Measurements from ENCODE around the gene PLIN5. TPM values are rescaled to one million over a fixed set of nuclear protein-coding genes. Genes with fewer than 3 reads are reported as not detected.

The PLIN5 gene
- total and polyA plus RNA-seq, 10 of the 15 experiments (the other 5 are each of a cell fraction or from before 2014, with no cell fraction given), result 0.15 to 0.33 TPM; not detected in 8

DNA sequence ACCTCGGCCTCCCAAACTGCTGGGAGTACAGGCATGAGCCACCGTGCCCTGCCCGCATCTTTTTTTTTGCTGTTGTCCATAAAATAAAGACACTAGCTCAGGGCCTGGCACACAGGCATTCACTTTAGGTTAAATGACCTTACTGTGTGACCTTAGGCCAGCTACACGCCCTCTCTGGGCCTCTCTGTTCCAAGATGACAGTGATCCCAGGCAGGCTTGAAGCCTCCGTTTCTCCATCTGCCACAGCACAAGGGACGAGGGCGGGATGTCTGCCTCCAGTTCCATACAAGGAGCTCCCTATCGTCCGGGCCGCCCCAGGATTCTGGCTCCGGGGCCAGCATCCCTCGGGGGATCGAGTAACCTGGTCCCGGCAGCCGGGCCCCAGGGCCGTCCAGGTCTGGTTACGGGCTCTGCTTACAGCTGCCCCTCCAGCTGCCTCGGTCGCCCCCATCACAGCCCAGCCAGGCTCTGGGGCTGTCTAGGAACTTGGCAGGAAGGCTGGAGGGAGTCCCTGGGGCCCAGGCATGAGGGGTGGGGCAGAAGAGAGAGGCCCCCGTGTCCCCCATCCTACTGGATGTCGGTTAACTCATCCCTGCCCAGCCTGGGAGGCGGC is 36.4 kb upstream of the PLIN5 start (continued):
- TF ChIP-seq CREB1 (IDR thresholded peaks at IDR 0.05; ENCODE audit: low read depth) (no peak), MTA2 (IDR thresholded peaks at IDR 0.05; ENCODE audit: low read depth) (no peak), JUND (IDR thresholded peaks at IDR 0.05; ENCODE audit: low read depth, low read length) (no peak)
- TF ChIP-seq, protein P1, sequence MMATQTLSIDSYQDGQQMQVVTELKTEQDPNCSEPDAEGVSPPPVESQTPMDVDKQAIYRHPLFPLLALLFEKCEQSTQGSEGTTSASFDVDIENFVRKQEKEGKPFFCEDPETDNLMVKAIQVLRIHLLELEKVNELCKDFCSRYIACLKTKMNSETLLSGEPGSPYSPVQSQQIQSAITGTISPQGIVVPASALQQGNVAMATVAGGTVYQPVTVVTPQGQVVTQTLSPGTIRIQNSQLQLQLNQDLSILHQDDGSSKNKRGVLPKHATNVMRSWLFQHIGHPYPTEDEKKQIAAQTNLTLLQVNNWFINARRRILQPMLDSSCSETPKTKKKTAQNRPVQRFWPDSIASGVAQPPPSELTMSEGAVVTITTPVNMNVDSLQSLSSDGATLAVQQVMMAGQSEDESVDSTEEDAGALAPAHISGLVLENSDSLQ (IDR thresholded peaks at IDR 0.05), result no peak

DNA sequence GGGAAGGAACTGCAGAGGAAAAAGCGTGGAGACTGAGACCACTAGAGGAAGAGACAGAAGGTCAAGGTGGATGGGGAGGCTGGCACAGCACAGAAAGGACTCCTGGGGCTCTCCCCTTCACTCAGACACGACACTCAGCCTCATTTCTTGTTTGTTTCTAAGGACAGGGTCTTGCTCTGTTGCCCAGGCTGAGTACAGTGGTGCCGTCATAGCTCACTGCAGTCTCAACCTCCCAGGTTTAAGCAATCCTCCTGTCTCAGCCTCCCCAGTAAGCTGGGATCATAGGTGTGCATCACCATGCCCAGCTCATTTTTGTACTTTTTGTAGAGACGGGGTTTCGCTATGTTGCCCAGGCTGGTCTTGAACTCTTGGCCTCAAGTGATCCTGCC is 35.9 kb upstream of the PLIN5 start:
- BruUV-seq (replicated peaks), result no TSS peak
- Histone ChIP-seq H3K4me2 (ENCODE audit: control insufficient read depth, insufficient read depth) (no peak overlapping the region), H3K9ac (ENCODE audit: control insufficient read depth, insufficient read depth, low read length) (no peak overlapping the region), H3K27ac (ENCODE audit: control insufficient read depth, insufficient read depth) (no peak overlapping the region), H3K79me2 (ENCODE audit: control insufficient read depth, insufficient read depth, low read length) (no peaks in the 10 kb centered on the region), H3K36me3 (ENCODE audit: control insufficient read depth in 2 of 2, insufficient read depth in 2 of 2, low read length in 1 of 2) (no peaks in the 10 kb centered on the region), H2AFZ (ENCODE audit: control insufficient read depth, low read depth, low read length) (no peak overlapping the region), H3K27me3 (replicated peaks in 1 of 2; ENCODE audit: control insufficient read depth in 2 of 2, insufficient read depth in 2 of 2, low read length in 1 of 2) (no peaks in the 10 kb centered on the region), H4K20me1 (ENCODE audit: control insufficient read depth, insufficient read depth) (no peaks in the 10 kb centered on the region), H3K4me3 (no peak overlapping the region), H3K4me1 (ENCODE audit: control insufficient read depth, insufficient read depth, low read length) (no peaks in the 10 kb centered on the region), H3K9me3 (replicated peaks; ENCODE audit: control insufficient read depth, insufficient read depth, low read length) (no peaks in the 10 kb centered on the region)
- WGBS (ENCODE audit: insufficient coverage, insufficient replicate concordance, low lambda C conversion rate, missing lambda C conversion rate), result 30% methylated on average over 5 of the region's 5 CpGs
- intact Hi-C loops (cut with micrococcal nuclease; ENCODE audit: unreplicated experiment) (no loop called here), in situ Hi-C loops (cut with MboI) (no loop called here)
- FAIRE-seq, result no peak
- no peak for DNase-seq (ENCODE audit: low read depth, low spot score)
- SMC1A ChIA-PET (ENCODE audit: uncharacterized antibody, unreplicated experiment), result interaction anchor here (1.9 kb wide), 1 partner anchor 66 kb away, joined by 5 read pairs; no protein-coding TSS in a partner anchor
- no peak for ATAC-seq
- POLR2A ChIA-PET, result interaction anchor here (1.1 kb wide), 1 partner anchor 63 kb away, joined by 3 read pairs; no protein-coding TSS in a partner anchor
- RAD21 ChIA-PET (ENCODE audit: unreplicated experiment), result interaction anchor here (1.9 kb wide), 1 partner anchor 66 kb away, joined by 6 read pairs; no protein-coding TSS in a partner anchor
- CTCF ChIA-PET, result interaction anchor here (0.6 to 10.1 kb wide), 4 partner anchors 44 to 97 kb away, joined by 3 to 94 read pairs (median 26); no protein-coding TSS in a partner anchor
- TF ChIP-seq SREBF2 (IDR thresholded peaks at IDR 0.05; ENCODE audit: low read length), result no peak
- no peak for TF ChIP-seq SRF (IDR thresholded peaks at IDR 0.05; ENCODE audit: low read depth in 2 of 2, low read length in 2 of 2)
- TF ChIP-seq, protein P2, sequence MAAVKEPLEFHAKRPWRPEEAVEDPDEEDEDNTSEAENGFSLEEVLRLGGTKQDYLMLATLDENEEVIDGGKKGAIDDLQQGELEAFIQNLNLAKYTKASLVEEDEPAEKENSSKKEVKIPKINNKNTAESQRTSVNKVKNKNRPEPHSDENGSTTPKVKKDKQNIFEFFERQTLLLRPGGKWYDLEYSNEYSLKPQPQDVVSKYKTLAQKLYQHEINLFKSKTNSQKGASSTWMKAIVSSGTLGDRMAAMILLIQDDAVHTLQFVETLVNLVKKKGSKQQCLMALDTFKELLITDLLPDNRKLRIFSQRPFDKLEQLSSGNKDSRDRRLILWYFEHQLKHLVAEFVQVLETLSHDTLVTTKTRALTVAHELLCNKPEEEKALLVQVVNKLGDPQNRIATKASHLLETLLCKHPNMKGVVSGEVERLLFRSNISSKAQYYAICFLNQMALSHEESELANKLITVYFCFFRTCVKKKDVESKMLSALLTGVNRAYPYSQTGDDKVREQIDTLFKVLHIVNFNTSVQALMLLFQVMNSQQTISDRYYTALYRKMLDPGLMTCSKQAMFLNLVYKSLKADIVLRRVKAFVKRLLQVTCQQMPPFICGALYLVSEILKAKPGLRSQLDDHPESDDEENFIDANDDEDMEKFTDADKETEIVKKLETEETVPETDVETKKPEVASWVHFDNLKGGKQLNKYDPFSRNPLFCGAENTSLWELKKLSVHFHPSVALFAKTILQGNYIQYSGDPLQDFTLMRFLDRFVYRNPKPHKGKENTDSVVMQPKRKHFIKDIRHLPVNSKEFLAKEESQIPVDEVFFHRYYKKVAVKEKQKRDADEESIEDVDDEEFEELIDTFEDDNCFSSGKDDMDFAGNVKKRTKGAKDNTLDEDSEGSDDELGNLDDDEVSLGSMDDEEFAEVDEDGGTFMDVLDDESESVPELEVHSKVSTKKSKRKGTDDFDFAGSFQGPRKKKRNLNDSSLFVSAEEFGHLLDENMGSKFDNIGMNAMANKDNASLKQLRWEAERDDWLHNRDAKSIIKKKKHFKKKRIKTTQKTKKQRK (IDR thresholded peaks at IDR 0.05; ENCODE audit: low read depth, low read length), result no peak
- no peak for TF ChIP-seq CREB1 (IDR thresholded peaks at IDR 0.05; ENCODE audit: low read depth)
- no peak for TF ChIP-seq NR2C2 (IDR thresholded peaks at IDR 0.05; ENCODE audit: borderline replicate concordance, control insufficient read depth, insufficient read length, low read depth)
- no peak for TF ChIP-seq ZSCAN29 (IDR thresholded peaks at IDR 0.05)
- no peak for TF ChIP-seq JUNB (IDR thresholded peaks at IDR 0.05)
- TF ChIP-seq DPF2 (IDR thresholded peaks at IDR 0.05), result no peak
- no peak for TF ChIP-seq HDAC6 (IDR thresholded peaks at IDR 0.05; ENCODE audit: unreplicated experiment)
- TF ChIP-seq FOS (IDR thresholded peaks at IDR 0.05; ENCODE audit: borderline replicate concordance, extremely low read depth, insufficient read length), result no peak
- no peak for TF ChIP-seq ZZZ3 (IDR thresholded peaks at IDR 0.05; ENCODE audit: control insufficient read depth, insufficient read length, low read depth)
- TF ChIP-seq, protein P3, sequence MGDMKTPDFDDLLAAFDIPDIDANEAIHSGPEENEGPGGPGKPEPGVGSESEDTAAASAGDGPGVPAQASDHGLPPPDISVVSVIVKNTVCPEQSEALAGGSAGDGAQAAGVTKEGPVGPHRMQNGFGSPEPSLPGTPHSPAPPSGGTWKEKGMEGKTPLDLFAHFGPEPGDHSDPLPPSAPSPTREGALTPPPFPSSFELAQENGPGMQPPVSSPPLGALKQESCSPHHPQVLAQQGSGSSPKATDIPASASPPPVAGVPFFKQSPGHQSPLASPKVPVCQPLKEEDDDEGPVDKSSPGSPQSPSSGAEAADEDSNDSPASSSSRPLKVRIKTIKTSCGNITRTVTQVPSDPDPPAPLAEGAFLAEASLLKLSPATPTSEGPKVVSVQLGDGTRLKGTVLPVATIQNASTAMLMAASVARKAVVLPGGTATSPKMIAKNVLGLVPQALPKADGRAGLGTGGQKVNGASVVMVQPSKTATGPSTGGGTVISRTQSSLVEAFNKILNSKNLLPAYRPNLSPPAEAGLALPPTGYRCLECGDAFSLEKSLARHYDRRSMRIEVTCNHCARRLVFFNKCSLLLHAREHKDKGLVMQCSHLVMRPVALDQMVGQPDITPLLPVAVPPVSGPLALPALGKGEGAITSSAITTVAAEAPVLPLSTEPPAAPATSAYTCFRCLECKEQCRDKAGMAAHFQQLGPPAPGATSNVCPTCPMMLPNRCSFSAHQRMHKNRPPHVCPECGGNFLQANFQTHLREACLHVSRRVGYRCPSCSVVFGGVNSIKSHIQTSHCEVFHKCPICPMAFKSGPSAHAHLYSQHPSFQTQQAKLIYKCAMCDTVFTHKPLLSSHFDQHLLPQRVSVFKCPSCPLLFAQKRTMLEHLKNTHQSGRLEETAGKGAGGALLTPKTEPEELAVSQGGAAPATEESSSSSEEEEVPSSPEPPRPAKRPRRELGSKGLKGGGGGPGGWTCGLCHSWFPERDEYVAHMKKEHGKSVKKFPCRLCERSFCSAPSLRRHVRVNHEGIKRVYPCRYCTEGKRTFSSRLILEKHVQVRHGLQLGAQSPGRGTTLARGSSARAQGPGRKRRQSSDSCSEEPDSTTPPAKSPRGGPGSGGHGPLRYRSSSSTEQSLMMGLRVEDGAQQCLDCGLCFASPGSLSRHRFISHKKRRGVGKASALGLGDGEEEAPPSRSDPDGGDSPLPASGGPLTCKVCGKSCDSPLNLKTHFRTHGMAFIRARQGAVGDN (IDR thresholded peaks at IDR 0.05), result no peak
